UCSD-AML1 (cell line): ENCODE results near the gene CHRNA9.

Experiments used
- DNase-seq: peaks from one replicate; lab custom pipeline; 2025; ENCODE audit not compliant: unreplicated experiment; lab: John Stamatoyannopoulos, UW

CHRNA9 gene

DNA sequence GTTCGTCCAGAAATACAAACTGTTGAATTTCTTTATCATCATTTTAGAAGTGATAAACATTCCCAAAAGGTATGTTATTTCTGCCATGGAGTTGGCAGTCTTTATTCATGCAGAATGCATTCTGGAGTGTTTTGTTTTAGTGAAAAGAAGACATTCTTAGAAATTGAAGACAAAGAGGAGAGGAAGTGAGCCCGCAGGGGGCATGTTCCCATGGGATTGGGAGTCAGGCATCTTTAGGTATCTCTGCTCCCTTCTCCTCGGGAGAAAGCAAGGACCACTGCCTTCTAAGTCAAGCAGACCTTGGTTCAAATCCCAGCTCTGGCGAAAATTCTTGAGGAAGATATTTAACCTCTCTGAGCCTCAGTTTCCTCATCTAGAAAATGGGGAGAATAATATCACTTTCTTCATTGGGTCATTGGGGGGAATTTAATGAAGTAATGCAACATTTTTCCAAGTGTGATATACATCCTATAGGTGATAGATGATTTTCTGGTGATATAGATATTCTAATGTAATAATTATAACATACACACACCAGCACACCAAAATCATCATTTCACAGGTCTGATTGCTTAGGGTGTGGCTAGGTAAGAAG lies 26.5 kb upstream of the CHRNA9 start:
- no peak for DNase-seq

GRCh38 chr4:40309250-40309774 lies 25.8 kb upstream of the CHRNA9 start:
- DNase-seq, result no peak

GRCh38 chr4:40310225-40310624 lies 24.9 kb upstream of the CHRNA9 start:
- DNase-seq, result no peak

- no peak for DNase-seq
Measured at GRCh38 chr4:40311811-40312346, 23.3 kb upstream of the CHRNA9 start.

- no peak for DNase-seq
Measured at GRCh38 chr4:40314951-40315350, 20.2 kb upstream of the CHRNA9 start.

GRCh38 chr4:40316333-40316781 lies 18.8 kb upstream of the CHRNA9 start:
- no peak for DNase-seq

- no peak for DNase-seq
Measured at GRCh38 chr4:40316782-40317635, 18.1 kb upstream of the CHRNA9 start.

DNA sequence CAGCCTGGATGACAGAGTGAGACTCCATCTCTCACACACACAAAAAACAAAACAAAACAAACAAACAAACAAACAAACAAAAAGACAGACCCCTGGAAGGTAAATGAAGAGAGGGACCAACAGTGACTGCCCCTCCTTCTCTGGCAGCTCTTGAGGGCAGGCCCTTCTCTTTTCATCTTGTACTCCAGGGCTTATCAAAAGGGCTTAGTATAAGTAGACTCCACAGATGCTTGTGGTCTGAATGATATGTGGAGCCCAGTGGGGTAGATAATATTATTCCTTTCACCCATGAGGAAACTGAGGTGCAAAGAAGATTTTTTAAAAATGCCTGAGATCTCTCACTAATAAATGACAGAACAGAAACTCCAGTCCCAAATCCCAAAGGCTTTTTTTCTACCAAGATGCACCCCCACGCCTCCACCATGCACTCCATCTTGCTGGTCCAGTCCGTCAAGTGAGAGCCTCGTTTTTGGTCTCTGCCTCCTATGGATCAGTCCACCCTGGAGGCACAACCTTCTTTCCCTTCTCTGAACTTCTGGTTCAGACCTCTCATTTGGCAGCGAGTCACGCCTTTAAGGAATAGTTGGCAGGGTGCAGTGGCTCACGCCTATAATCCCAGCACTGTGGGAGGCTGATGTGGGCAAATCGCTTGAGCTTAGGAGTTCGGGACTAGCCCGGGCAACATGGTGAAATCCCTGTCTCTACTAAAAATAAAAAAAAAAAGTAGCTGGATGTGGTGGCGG lies 17.0 kb upstream of the CHRNA9 start:
- DNase-seq, result no peak

GRCh38 chr4:40321574-40322275 lies 13.4 kb upstream of the CHRNA9 start:
- DNase-seq, result no peak

DNA sequence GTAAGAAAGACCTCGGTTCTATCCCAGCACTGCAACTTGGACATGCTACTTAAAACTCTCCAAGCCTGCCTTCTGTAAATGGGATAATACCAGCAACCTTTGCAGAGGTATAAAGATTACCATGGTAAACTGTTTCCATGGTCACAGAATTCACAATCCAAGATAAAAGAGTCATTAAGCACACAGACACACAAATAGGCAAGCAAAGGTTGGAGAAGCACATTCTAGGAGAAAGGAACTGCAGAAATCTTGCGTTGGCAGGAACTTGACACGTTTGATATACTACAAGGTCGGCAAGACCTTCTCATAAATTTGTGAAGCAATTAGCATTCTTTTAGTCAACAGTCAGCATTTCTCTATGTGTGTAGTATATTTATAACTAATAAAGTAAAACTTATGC lies 12.3 kb upstream of the CHRNA9 start:
- no peak for DNase-seq

DNA sequence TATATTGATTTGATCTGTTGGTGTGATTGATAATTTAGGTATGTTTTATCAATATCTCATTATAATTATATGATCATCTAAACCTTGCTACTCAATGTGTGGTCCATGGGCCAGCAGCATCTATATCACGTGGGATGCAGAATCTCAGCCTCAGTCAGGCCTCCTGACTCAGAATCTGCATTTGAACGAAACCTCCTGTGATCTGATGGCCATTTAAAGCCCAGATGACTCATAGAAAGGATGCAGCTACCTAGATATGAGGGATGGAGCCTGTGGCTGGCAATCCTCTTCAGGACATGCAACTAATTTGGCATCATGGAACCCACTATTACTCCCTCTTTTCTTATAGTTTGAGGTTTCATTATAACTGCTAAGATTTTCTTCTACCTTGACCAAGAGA lies 11.3 kb upstream of the CHRNA9 start:
- DNase-seq, result no peak

DNA sequence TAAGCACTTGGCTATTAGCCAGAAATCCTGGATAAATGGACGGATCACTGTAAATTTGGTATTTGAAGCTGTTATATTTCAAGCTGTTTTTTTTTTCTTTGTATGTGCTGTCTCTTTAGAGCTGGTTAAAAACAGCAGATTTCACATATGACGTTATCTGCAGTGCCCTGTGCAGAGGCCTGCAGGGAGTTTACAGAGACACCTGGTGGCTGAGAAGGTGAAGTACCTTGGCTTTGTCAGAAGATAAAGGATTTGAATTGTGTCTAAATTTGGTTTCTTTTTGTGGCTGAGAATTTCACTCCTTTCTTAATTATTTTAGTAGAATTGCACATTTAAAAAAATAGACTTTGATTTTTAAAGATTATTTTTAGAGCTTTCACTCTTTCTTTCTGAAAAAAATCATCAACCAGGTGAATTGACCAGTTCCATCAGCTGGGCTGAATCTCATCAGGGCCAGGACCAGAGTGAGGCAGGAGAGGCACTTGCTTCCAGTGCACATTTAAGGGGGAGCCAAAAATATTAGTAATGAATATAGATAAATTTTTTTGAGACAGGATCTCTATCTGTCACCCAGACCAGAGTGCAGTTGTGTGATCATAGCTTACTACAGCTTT lies 9.6 kb upstream of the CHRNA9 start:
- no peak for DNase-seq

GRCh38 chr4:40327340-40327739 lies 7.8 kb upstream of the CHRNA9 start:
- no peak for DNase-seq

DNA sequence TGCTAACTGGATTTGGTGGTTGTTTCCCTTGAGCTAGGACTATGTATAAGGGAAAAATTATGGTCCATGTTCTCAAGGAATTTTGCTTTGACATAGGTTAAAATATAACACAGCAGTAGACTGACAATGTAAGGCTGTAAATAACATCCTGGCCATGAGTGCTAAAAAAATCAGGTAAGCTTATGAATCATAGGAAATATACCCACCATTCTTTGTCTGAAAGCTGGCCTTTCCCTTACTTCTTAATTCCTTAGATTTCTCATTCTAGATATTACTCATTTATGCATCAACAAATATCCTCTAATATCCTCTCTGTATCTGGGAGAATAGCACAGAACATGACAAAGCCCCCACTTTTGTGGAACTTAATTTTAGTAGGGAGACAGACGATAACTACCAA lies 6.8 kb upstream of the CHRNA9 start:
- no peak for DNase-seq

DNA sequence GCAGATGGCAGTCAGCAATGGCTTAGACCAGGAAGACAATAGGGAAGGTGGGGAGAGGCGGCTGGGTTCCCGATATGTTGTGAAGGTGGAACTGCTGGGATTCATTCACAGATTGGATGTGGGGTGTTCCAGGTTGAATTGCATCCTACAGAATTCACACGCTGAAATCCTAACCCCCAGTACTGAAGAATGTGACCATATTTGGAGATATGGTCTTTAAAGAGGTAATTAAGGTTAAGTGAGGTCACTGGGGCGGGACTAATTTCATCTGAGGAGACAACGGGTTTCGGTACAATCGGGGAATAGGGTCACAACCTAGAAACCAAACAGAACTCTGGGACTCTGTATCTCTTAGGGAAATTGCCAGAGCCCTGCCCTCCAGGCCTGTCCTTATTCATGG lies 5.3 kb upstream of the CHRNA9 start:
- no peak for DNase-seq

GRCh38 chr4:40330536-40330935 lies 4.6 kb upstream of the CHRNA9 start:
- no peak for DNase-seq

GRCh38 chr4:40331101-40331745 lies 3.9 kb upstream of the CHRNA9 start:
- DNase-seq, result no peak

GRCh38 chr4:40331961-40332360 lies 3.2 kb upstream of the CHRNA9 start:
- no peak for DNase-seq

- no peak for DNase-seq
Measured at GRCh38 chr4:40333921-40334352, 1.2 kb upstream of the CHRNA9 start.

GRCh38 chr4:40335525-40335894 lies 377 bp downstream of the CHRNA9 start:
- no peak for DNase-seq
